ENCODE measurements around the gene ATAD3B. TPM values are rescaled to one million over a fixed set of nuclear protein-coding genes. Genes with fewer than 3 reads are reported as not detected.
A peak's percentile ranks its signal among the peaks of the same experiment; 100 is the strongest.

ATAD3B gene
- total and polyA plus RNA-seq, 2 of the 13 experiments (the other 11 are each of a cell fraction or from before 2014, with no cell fraction given): 9.6 to 31.1 TPM

GRCh38 chr1:1441002-1441888 lies 30.3 kb upstream of the ATAD3B start (continued):
- TF ChIP-seq MAZ (IDR thresholded peaks at IDR 0.05; ENCODE audit: borderline replicate concordance, low read depth, low read length) (no peak; the same call in 1 of the 2 replicates), MAZ (CRISPR knock-in tag; IDR thresholded peaks at IDR 0.05; ENCODE audit: low read depth) (peak; percentile 75; the same call in 1 of the 2 replicates), MED1 (CRISPR knock-in tag; IDR thresholded peaks at IDR 0.05) (peak; percentile 40; the same call in 1 of the 2 replicates), NFE2L1 (CRISPR knock-in tag; IDR thresholded peaks at IDR 0.05; ENCODE audit: borderline replicate concordance) (0 out of 2 replicates have a peak, but pooled peaks have one; percentile 54), REPIN1 (CRISPR knock-in tag; IDR thresholded peaks at IDR 0.05; ENCODE audit: borderline replicate concordance, low read depth) (peak; percentile 55; the same call in 1 of the 2 replicates), ZNF749 (CRISPR knock-in tag; IDR thresholded peaks at IDR 0.05; ENCODE audit: borderline replicate concordance) (no peak; the same call in 1 of the 2 replicates), MEF2D (CRISPR knock-in tag; IDR thresholded peaks at IDR 0.05) (no peak; the same call in 1 of the 2 replicates), ZSCAN29 (CRISPR knock-in tag; conservative IDR thresholded peaks at IDR 0.05) (peak; percentile 80; the same call in 1 of the 2 replicates), ZNF563 (CRISPR knock-in tag; IDR thresholded peaks at IDR 0.05) (0 out of 2 replicates have a peak, but pooled peaks have one; percentile 19), SALL1 (CRISPR knock-in tag; IDR thresholded peaks at IDR 0.05) (peak; percentile 83), ZNF639 (CRISPR knock-in tag; conservative IDR thresholded peaks at IDR 0.05) (no peak; the same call in 1 of the 2 replicates), ZNF598 (CRISPR knock-in tag; IDR thresholded peaks at IDR 0.05; ENCODE audit: borderline replicate concordance) (no peak), MBD4 (IDR thresholded peaks at IDR 0.05; ENCODE audit: borderline replicate concordance, low read length) (no peak), JUND (CRISPR knock-in tag; IDR thresholded peaks at IDR 0.05) (0 out of 2 replicates have a peak, but pooled peaks have one; percentile 29), ZNF124 (CRISPR knock-in tag; IDR thresholded peaks at IDR 0.05) (peak; percentile 67; the same call in 1 of the 2 replicates), ZNF761 (CRISPR knock-in tag; conservative IDR thresholded peaks at IDR 0.05) (peak; percentile 53; the same call in 1 of the 2 replicates), SP2 (CRISPR knock-in tag; IDR thresholded peaks at IDR 0.05) (peak; percentile 42; the same call in 1 of the 2 replicates), UBTF (CRISPR knock-in tag; IDR thresholded peaks at IDR 0.05) (peak; percentile 68), KDM3A (CRISPR knock-in tag; IDR thresholded peaks at IDR 0.05; ENCODE audit: low read depth) (peak; percentile 61; the same call in 1 of the 2 replicates), MYPOP (CRISPR knock-in tag; IDR thresholded peaks at IDR 0.05) (0 out of 2 replicates have a peak, but pooled peaks have one; percentile 31), MXD4 (CRISPR knock-in tag; IDR thresholded peaks at IDR 0.05) (peak; percentile 32; the same call in 1 of the 2 replicates), CTCF (CRISPR knock-in tag; IDR thresholded peaks at IDR 0.05) (peak; percentile 96)
